Lung (tissue), 12 donors: ENCODE results near the gene DENND1A. TPM values are rescaled to one million over a fixed set of nuclear protein-coding genes. Genes with fewer than 3 reads are reported as not detected.

Source experiments
- ATAC-seq: fragments of 200-7000 bp; cut with Tn5 transposase; one replicate; pipeline ENCODE4 v1.9.1; 2020; ENCODE audit warnings: moderate number of reproducible peaks; ENCODE audit not compliant: insufficient read depth, low FRiP score
- DNase-seq, 3 donors: peaks; one replicate each; pipeline ENCODE4 v3.0.0-alpha.2; 2013 to 2017
- H3K27ac ChIP-seq, 2 donors: one replicate each; pipeline ENCODE4 v1.5.1; 2013; ENCODE audit warnings: mild to moderate bottlenecking in 2 of 2, moderate library complexity in 2 of 2, control low read depth in 1 of 2, inconsistent platforms in 1 of 2, low read depth in 1 of 2, low read length in 1 of 2
- H3K27me3 ChIP-seq, 3 donors: one replicate each; pipeline ENCODE4 v1.5.1; 2013; ENCODE audit warnings: low read length in 2 of 3; ENCODE audit not compliant: control insufficient read depth in 3 of 3, insufficient read depth in 3 of 3
- H3K36me3 ChIP-seq, 4 donors: one replicate each; pipeline ENCODE4 v1.5.1; 2013; ENCODE audit warnings: low read length in 4 of 4, mild to moderate bottlenecking in 1 of 4, moderate library complexity in 1 of 4; ENCODE audit not compliant: control insufficient read depth in 4 of 4, insufficient read depth in 4 of 4
- H3K4me1 ChIP-seq, 5 donors: one replicate each; pipeline ENCODE4 v1.5.1; 2013; ENCODE audit warnings: low read length in 5 of 5, mild to moderate bottlenecking in 2 of 5, moderate library complexity in 1 of 5; ENCODE audit not compliant: control insufficient read depth in 5 of 5, insufficient read depth in 5 of 5
- H3K4me3 ChIP-seq: one replicate; pipeline ENCODE4 v1.5.1; 2013; ENCODE audit warnings: mild to moderate bottlenecking, control low read depth, moderate library complexity
- H3K9ac ChIP-seq, 2 donors: one replicate each; pipeline ENCODE4 v1.5.1; 2013; ENCODE audit warnings: low read length in 2 of 2, control low read depth in 1 of 2; ENCODE audit not compliant: insufficient read depth in 1 of 2
- H3K9me3 ChIP-seq, 4 donors: one replicate each; pipeline ENCODE4 v1.5.1; 2013; ENCODE audit warnings: low read length in 3 of 4, mild to moderate bottlenecking in 1 of 4, moderate library complexity in 1 of 4; ENCODE audit not compliant: control insufficient read depth in 4 of 4, insufficient read depth in 3 of 4
- WGBS, 2 donors: extraction: QIAGEN DNeasy Blood & Tissue Kit; methylation state at CpG; one replicate each; pipeline ENCODE4 v1.1.7; 2013; 5-methylcytosine and 5-hydroxymethylcytosine counted together
- polyA plus RNA-seq, 2 donors: library from polyadenylated mRNA; stranded (reverse); fragments of 200-250 nt; gene quantifications; one replicate each; pipeline ENCODE4 v1.2.1, GENCODE V29; 2013
- total RNA-seq, 2 donors: library from RNA; depleted of rRNA in 1 of 2; stranded (reverse); fragments of >200 nt in 1 of 2; gene quantifications; one replicate each; pipeline ENCODE4 v1.2.1, GENCODE V29; 2014 to 2021
- TF ChIP-seq, protein P1 (sequence below): IDR thresholded peaks from 2 replicates; pipeline ENCODE4 v1.5.1; 2012; ENCODE audit warnings: mild to moderate bottlenecking; ENCODE audit errors: control extremely low read depth, extremely low read depth
- donor health status: control.
- donor health status: control.
- donor health status: Bipolar disorder and iron deficiency.
- donor health status: healthy.
- donor health status: DM: yes; HTN: yes; CAD: no.

The DENND1A gene
- total and polyA plus RNA-seq, 4 donors: 5.7 to 29.8 (median 14.5) TPM

DNA sequence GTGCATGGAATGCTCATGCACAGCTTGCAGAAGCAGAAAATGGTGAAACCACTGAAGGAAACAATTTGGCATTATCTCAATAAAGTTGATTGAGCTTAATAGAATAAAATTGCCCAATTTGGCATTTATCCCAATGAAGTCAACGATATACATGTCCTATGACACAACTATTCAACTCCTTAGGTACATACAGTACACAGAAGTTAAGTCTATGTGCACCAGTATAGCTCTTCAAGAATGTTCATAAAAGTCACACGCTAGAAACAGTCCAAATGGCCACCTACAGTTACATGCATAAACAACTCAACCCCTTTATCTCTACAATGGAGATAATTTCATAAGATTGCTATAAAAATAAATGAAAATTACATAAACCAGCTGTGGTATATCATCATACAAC lies 184.5 kb downstream of the DENND1A start:
- ATAC-seq: no peak
- H3K4me3 ChIP-seq: no peak overlapping the region
- 87 to 90% methylated on average over 2 of the region's 2 CpGs for WGBS, 2 donors
- no peak overlapping the region for H3K9ac ChIP-seq
- H3K36me3 ChIP-seq: no peaks in the 10 kb centered on the region
- H3K27ac ChIP-seq: no peak overlapping the region
- peaks cover 4 to 26% (median 18%) of the 10 kb centered on the region in 5 donors for H3K4me1 ChIP-seq
- DNase-seq: peak in 2 of 3 donors; percentile 55 to 58
- TF ChIP-seq, protein P1, sequence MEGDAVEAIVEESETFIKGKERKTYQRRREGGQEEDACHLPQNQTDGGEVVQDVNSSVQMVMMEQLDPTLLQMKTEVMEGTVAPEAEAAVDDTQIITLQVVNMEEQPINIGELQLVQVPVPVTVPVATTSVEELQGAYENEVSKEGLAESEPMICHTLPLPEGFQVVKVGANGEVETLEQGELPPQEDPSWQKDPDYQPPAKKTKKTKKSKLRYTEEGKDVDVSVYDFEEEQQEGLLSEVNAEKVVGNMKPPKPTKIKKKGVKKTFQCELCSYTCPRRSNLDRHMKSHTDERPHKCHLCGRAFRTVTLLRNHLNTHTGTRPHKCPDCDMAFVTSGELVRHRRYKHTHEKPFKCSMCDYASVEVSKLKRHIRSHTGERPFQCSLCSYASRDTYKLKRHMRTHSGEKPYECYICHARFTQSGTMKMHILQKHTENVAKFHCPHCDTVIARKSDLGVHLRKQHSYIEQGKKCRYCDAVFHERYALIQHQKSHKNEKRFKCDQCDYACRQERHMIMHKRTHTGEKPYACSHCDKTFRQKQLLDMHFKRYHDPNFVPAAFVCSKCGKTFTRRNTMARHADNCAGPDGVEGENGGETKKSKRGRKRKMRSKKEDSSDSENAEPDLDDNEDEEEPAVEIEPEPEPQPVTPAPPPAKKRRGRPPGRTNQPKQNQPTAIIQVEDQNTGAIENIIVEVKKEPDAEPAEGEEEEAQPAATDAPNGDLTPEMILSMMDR: no peak
- no peaks in the 10 kb centered on the region for H3K27me3 ChIP-seq
- no peaks in the 10 kb centered on the region for H3K9me3 ChIP-seq

DNA sequence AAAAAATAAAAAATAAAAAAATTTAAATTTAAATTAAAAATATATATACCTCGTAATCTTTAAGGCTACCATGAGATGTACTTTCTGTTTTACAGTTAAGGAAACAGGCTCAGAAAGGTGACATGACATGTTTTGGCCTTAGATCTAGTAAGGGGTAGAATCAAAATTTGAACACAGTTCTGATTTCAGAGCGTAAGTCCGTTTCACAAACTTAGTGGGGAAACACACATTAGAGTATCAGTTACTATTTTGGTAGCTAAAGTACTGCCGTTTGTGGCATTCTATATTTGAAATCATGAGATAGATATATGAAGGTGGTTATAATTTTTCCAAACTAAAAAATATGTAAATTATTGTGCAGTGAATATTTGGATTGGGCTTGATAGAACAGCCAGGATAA lies 186.2 kb downstream of the DENND1A start:
- Histone ChIP-seq H3K27me3 (no peaks in the 10 kb centered on the region), H3K36me3 (no peaks in the 10 kb centered on the region), H3K4me3 (no peak overlapping the region), H3K27ac (no peak overlapping the region), H3K4me1 (peaks cover 2 to 23% (median 18%) of the 10 kb centered on the region in 5 donors), H3K9me3 (no peaks in the 10 kb centered on the region), H3K9ac (no peak overlapping the region)
- ATAC-seq (no peak), DNase-seq (no peak)
- TF ChIP-seq, protein P1: no peak
- 93 to 96% methylated on average over 4 of the region's 4 CpGs for WGBS, 2 donors

DNA sequence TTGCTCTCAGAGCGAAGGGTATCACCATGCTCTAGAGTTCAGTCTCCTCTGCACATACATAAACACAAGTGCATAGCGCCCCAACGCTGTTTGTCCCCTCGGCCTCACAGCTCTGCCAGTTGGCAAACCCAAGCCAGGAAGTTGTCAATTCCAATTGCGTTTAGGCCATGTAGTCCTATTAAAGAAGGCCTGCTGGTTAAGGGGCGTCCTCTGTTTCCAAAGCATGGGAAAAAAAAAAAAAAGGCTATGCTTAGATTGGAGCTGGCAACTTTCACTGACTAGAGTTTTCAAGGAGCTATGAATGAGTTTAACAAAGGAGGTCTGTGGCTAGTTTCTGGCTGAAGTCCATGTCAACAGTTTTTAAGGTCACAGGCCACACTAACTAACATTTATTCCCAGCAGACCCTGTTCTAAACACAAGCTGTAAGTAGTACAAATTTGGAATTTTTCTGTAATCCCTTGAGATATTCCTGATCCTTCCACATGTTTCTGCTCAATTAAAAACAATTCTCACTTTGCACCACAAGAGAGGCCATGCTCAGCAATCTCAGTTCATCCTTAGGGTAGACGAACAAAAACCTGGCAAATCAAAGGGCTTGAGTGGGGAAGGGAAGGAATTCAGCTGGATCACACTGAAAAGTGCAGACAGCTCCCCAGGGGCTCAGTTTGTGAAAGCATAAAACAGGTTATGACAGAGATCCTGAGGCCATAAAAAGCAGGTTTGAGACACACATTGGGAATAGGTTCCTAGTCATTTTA lies 187.7 kb downstream of the DENND1A start:
- ATAC-seq (peak; percentile 19), DNase-seq (peak; percentile 78 to 95 (median 95))
- H3K36me3 ChIP-seq: no peaks in the 10 kb centered on the region
- TF ChIP-seq, protein P1: no peak
- peak overlapping the region in 1 of 2 donors; percentile 50 for H3K9ac ChIP-seq
- H3K27ac ChIP-seq: no peak overlapping the region
- 51 to 76% methylated on average over 7 of the region's 7 CpGs for WGBS, 2 donors
- no peaks in the 10 kb centered on the region for H3K9me3 ChIP-seq
- peaks cover 2 to 28% (median 18%) of the 10 kb centered on the region in 5 donors for H3K4me1 ChIP-seq
- H3K27me3 ChIP-seq: no peaks in the 10 kb centered on the region
- H3K4me3 ChIP-seq: no peak overlapping the region
